ENCODE results near the gene HES4. TPM values are rescaled to one million over a fixed set of nuclear protein-coding genes. Genes with fewer than 3 reads are reported as not detected.

The HES4 gene
- total and polyA plus RNA-seq, 2 of the 13 experiments (the other 11 are each of a cell fraction or from before 2014, with no cell fraction given): 8.8 to 10.6 TPM

DNA sequence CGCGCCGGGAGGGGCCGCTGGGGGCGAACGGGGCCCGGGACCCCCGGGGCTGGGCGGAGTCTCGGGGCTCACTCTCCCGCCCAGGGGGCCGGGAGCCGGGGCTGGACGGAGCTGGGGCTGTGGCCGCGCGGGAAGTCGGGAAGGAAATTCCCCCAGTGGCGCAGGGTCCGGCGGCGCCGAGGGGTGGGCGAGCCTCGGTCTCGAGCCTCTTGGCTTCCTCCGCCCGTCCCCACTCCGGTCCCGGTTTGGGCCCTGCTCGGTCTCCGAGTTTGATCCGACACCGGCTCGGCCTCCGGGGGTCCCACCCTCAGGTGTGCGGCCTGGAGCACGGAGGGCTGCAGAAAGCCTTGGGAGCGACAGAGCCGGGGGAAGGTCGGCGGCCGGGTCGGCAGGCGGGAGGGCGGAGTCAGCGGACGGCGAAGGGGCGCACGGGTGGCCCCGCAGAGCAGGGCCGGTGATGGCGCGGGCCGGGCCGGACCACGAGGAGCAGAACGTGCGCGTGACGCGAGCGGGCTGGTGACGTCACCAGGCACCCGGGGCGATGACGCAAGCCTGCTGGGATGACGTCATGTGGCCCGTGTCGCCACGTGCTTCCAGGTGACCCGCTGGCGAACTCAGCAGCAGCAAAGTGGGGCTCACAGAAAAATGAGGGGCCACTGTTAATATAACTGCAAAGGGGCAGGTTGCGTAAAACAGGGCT, 610 bp upstream of the HES4 start (continued):
- TF ChIP-seq, protein P1, sequence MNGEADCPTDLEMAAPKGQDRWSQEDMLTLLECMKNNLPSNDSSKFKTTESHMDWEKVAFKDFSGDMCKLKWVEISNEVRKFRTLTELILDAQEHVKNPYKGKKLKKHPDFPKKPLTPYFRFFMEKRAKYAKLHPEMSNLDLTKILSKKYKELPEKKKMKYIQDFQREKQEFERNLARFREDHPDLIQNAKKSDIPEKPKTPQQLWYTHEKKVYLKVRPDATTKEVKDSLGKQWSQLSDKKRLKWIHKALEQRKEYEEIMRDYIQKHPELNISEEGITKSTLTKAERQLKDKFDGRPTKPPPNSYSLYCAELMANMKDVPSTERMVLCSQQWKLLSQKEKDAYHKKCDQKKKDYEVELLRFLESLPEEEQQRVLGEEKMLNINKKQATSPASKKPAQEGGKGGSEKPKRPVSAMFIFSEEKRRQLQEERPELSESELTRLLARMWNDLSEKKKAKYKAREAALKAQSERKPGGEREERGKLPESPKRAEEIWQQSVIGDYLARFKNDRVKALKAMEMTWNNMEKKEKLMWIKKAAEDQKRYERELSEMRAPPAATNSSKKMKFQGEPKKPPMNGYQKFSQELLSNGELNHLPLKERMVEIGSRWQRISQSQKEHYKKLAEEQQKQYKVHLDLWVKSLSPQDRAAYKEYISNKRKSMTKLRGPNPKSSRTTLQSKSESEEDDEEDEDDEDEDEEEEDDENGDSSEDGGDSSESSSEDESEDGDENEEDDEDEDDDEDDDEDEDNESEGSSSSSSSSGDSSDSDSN (CRISPR knock-in tag; IDR thresholded peaks at IDR 0.05): peak; percentile 91; the same call in 1 of the 2 replicates
- TF ChIP-seq, protein P2, sequence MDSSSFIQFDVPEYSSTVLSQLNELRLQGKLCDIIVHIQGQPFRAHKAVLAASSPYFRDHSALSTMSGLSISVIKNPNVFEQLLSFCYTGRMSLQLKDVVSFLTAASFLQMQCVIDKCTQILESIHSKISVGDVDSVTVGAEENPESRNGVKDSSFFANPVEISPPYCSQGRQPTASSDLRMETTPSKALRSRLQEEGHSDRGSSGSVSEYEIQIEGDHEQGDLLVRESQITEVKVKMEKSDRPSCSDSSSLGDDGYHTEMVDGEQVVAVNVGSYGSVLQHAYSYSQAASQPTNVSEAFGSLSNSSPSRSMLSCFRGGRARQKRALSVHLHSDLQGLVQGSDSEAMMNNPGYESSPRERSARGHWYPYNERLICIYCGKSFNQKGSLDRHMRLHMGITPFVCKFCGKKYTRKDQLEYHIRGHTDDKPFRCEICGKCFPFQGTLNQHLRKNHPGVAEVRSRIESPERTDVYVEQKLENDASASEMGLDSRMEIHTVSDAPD (CRISPR knock-in tag; IDR thresholded peaks at IDR 0.05): peak; percentile 13; the same call in 1 of the 2 replicates
- peak; percentile 81 for TF ChIP-seq MED1 (CRISPR knock-in tag; IDR thresholded peaks at IDR 0.05)
- peak; percentile 94 for TF ChIP-seq ATF1 (CRISPR knock-in tag; IDR thresholded peaks at IDR 0.05)
- TF ChIP-seq, protein P3, sequence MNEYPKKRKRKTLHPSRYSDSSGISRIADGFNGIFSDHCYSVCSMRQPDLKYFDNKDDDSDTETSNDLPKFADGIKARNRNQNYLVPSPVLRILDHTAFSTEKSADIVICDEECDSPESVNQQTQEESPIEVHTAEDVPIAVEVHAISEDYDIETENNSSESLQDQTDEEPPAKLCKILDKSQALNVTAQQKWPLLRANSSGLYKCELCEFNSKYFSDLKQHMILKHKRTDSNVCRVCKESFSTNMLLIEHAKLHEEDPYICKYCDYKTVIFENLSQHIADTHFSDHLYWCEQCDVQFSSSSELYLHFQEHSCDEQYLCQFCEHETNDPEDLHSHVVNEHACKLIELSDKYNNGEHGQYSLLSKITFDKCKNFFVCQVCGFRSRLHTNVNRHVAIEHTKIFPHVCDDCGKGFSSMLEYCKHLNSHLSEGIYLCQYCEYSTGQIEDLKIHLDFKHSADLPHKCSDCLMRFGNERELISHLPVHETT (CRISPR knock-in tag; conservative IDR thresholded peaks at IDR 0.05): peak; percentile 83
- TF ChIP-seq NCOA5 (CRISPR knock-in tag; IDR thresholded peaks at IDR 0.05): 0 out of 2 replicates have a peak, but pooled peaks have one; percentile 14
- TF ChIP-seq NONO (IDR thresholded peaks at IDR 0.05): no peak
- TF ChIP-seq NONO (CRISPR knock-in tag; conservative IDR thresholded peaks at IDR 0.05): peak; percentile 86
- TF ChIP-seq, protein P4, sequence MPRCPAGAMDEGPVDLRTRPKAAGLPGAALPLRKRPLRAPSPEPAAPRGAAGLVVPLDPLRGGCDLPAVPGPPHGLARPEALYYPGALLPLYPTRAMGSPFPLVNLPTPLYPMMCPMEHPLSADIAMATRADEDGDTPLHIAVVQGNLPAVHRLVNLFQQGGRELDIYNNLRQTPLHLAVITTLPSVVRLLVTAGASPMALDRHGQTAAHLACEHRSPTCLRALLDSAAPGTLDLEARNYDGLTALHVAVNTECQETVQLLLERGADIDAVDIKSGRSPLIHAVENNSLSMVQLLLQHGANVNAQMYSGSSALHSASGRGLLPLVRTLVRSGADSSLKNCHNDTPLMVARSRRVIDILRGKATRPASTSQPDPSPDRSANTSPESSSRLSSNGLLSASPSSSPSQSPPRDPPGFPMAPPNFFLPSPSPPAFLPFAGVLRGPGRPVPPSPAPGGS (CRISPR knock-in tag; IDR thresholded peaks at IDR 0.05): peak; percentile 82; the same call in 1 of the 2 replicates
- TF ChIP-seq CBX1 (IDR thresholded peaks at IDR 0.05; ENCODE audit: low read depth): peak; percentile 19
- TF ChIP-seq ZFP36L2 (CRISPR knock-in tag; IDR thresholded peaks at IDR 0.05): no peak
- TF ChIP-seq, protein P5, sequence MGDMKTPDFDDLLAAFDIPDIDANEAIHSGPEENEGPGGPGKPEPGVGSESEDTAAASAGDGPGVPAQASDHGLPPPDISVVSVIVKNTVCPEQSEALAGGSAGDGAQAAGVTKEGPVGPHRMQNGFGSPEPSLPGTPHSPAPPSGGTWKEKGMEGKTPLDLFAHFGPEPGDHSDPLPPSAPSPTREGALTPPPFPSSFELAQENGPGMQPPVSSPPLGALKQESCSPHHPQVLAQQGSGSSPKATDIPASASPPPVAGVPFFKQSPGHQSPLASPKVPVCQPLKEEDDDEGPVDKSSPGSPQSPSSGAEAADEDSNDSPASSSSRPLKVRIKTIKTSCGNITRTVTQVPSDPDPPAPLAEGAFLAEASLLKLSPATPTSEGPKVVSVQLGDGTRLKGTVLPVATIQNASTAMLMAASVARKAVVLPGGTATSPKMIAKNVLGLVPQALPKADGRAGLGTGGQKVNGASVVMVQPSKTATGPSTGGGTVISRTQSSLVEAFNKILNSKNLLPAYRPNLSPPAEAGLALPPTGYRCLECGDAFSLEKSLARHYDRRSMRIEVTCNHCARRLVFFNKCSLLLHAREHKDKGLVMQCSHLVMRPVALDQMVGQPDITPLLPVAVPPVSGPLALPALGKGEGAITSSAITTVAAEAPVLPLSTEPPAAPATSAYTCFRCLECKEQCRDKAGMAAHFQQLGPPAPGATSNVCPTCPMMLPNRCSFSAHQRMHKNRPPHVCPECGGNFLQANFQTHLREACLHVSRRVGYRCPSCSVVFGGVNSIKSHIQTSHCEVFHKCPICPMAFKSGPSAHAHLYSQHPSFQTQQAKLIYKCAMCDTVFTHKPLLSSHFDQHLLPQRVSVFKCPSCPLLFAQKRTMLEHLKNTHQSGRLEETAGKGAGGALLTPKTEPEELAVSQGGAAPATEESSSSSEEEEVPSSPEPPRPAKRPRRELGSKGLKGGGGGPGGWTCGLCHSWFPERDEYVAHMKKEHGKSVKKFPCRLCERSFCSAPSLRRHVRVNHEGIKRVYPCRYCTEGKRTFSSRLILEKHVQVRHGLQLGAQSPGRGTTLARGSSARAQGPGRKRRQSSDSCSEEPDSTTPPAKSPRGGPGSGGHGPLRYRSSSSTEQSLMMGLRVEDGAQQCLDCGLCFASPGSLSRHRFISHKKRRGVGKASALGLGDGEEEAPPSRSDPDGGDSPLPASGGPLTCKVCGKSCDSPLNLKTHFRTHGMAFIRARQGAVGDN (CRISPR knock-in tag; IDR thresholded peaks at IDR 0.05): peak; percentile 96
- peak; percentile 65 for TF ChIP-seq CBFB (CRISPR knock-in tag; IDR thresholded peaks at IDR 0.05)
- peak; percentile 94; the same call in 1 of the 2 replicates for TF ChIP-seq ZNF724P (CRISPR knock-in tag; IDR thresholded peaks at IDR 0.05; ENCODE audit: borderline replicate concordance)
- TF ChIP-seq SMARCE1 (IDR thresholded peaks at IDR 0.05; ENCODE audit: borderline replicate concordance): no peak
- TF ChIP-seq, protein P6, sequence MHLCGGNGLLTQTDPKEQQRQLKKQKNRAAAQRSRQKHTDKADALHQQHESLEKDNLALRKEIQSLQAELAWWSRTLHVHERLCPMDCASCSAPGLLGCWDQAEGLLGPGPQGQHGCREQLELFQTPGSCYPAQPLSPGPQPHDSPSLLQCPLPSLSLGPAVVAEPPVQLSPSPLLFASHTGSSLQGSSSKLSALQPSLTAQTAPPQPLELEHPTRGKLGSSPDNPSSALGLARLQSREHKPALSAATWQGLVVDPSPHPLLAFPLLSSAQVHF (CRISPR knock-in tag; IDR thresholded peaks at IDR 0.05): peak; percentile 60
- TF ChIP-seq ZNF788 (CRISPR knock-in tag; IDR thresholded peaks at IDR 0.05; ENCODE audit: borderline replicate concordance): peak; percentile 96
- peak; percentile 49; the same call in 1 of the 2 replicates for TF ChIP-seq FOXK1 (CRISPR knock-in tag; IDR thresholded peaks at IDR 0.05; ENCODE audit: borderline replicate concordance, low read depth)

All from HepG2 (cell line).